Activated T-cell treated with anti-CD3 and anti-CD28 coated beads, Interleukin-2, amount 50 U/mL, for 1 hour (primary cell): ENCODE data around the gene VSIR.

Experiments
- DNase-seq: peaks from one replicate; pipeline ENCODE4 v3.0.0-alpha.2; 2020

The VSIR gene

GRCh38 chr10:71727105-71727737 lies 46.1 kb downstream of the VSIR start:
- DNase-seq: no peak

GRCh38 chr10:71726580-71727104 lies 46.7 kb downstream of the VSIR start:
- DNase-seq: no peak

- peak; percentile 63 for DNase-seq
These were observed 47.2 kb downstream of the VSIR start for GRCh38 chr10:71725998-71726579.

GRCh38 chr10:71725249-71725648 lies 48.1 kb downstream of the VSIR start:
- DNase-seq: no peak

- DNase-seq: no peak
These were observed 48.8 kb downstream of the VSIR start for GRCh38 chr10:71724539-71724938.

- DNase-seq: no peak
These were observed 50.0 kb downstream of the VSIR start for GRCh38 chr10:71723311-71723710.

- no peak for DNase-seq
These were observed 50.5 kb downstream of the VSIR start for GRCh38 chr10:71722849-71723248.

GRCh38 chr10:71721313-71721712 lies 52.0 kb downstream of the VSIR start:
- no peak for DNase-seq

GRCh38 chr10:71720288-71720687 lies 53.0 kb downstream of the VSIR start:
- no peak for DNase-seq

- DNase-seq: no peak
These were observed 53.7 kb downstream of the VSIR start, which contains the start of gene C10orf105 for GRCh38 chr10:71719464-71720201. TSS of gene C10orf105 (minus strand) at chr10:71719778. CDS start at chr10:71716337, 3,441 bp downstream.

- DNase-seq: no peak
These were observed 54.3 kb downstream of the VSIR start for GRCh38 chr10:71719042-71719441.

- no peak for DNase-seq
These were observed 55.1 kb downstream of the VSIR start for GRCh38 chr10:71718165-71718698.

GRCh38 chr10:71717551-71717951 lies 55.8 kb downstream of the VSIR start:
- no peak for DNase-seq

- no peak for DNase-seq
These were observed 56.3 kb downstream of the VSIR start for GRCh38 chr10:71717056-71717455.

GRCh38 chr10:71716426-71716825 lies 56.9 kb downstream of the VSIR start:
- no peak for DNase-seq

- no peak for DNase-seq
These were observed 57.5 kb downstream of the VSIR start for GRCh38 chr10:71715860-71716259.

- no peak for DNase-seq
These were observed 58.3 kb downstream of the VSIR start for GRCh38 chr10:71715026-71715425.

- DNase-seq: no peak
These were observed 58.7 kb downstream of the VSIR start for GRCh38 chr10:71714592-71714991.

- DNase-seq: no peak
These were observed 59.3 kb downstream of the VSIR start for GRCh38 chr10:71714031-71714410.

- peak; percentile 48 for DNase-seq
These were observed 59.9 kb downstream of the VSIR start for GRCh38 chr10:71713135-71714030.

GRCh38 chr10:71712572-71713134 lies 60.7 kb downstream of the VSIR start:
- DNase-seq: no peak

GRCh38 chr10:71712170-71712569 lies 61.1 kb downstream of the VSIR start:
- DNase-seq: no peak
